ENCODE measurements around the gene NF2.

- TF ChIP-seq CTCF (IDR thresholded peaks at IDR 0.05; ENCODE audit: low read depth, low read length) (no peak), POLR2A (IDR thresholded peaks at IDR 0.05; ENCODE audit: extremely low read depth, insufficient read length) (no peak), MAX (IDR thresholded peaks at IDR 0.05; ENCODE audit: low read depth, low read length) (no peak), MYC (IDR thresholded peaks at IDR 0.05; ENCODE audit: low read depth, low read length) (no peak)
These were observed 31.4 kb downstream of the NF2 start for GRCh38 chr22:29634847-29635246.

Measured in NB4 (cell line).